ENCODE results near the gene PNMT.

PNMT gene

DNA sequence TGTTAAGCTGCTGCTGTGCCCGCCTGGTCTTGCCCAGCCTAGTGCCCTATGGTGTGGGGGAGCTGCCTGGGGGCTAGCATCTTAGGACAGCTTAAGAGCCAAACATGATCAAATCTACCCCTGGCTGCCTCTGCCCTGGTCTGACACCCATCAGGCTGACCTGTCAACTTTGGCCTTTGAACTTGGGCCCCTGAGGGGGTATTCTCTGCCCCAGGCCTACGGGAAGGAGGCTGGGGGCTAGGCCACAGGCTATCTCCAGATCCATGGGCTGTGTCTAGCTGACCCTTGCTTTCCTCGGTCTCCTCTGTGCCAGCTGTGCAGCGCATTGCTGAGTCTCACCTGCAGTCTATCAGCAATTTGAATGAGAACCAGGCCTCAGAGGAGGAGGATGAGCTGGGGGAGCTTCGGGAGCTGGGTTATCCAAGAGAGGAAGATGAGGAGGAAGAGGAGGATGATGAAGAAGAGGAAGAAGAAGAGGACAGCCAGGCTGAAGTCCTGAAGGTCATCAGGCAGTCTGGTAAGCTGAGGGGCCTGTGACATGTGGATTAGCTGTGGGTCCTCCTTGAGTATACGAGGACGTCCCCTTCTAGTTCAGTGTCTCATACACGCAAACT lies 34.6 kb upstream of the PNMT start:
- no peak for DNase-seq

- DNase-seq, result peak; percentile 38
Observed at GRCh38 chr17:39634384-39634871, 33.8 kb upstream of the PNMT start.

GRCh38 chr17:39635614-39636176 lies 32.6 kb upstream of the PNMT start:
- DNase-seq, result no peak

DNA sequence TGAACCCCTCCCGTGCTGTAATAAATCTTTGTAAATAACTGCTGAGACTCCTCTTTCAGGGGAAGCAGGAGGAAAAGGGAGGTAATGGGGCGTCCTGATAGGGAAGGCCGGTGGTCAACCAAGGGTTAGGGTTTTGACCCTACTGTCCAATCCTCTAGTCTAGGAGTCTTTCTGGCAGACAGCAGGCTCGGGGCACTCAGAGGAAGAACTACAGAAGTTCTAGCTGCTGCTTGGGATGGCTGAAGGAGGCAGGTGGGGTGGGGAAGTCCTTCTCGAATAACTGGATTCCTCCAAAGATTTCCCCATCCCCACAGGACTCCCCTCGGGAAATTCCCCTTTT lies 31.7 kb upstream of the PNMT start:
- DNase-seq, result no peak

GRCh38 chr17:39636927-39637736 lies 31.1 kb upstream of the PNMT start, which contains the start of gene STARD3:
TSS of gene STARD3 (plus strand) at chr17:39637144. CDS start at chr17:39653532, 16,388 bp downstream.
- DNase-seq, result peak; percentile 85

DNA sequence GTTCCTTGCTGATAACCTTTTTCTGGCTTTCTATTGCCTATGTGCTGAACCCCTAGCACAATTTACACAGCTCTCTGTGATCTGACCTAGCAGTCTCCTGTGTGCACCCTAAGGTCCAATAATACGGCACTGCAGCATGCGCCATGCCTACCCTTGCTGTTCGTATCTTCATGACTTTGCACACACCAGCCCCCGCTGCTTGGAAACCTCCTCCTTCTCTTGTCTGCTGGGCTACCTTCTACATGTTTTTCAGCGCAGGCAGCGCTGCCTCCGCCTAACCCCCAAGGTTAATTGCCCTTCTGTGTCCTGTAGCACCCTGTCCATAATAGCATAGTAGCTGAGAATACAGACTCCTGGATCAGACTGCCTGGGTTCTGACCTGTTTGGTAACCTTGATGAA lies 29.9 kb upstream of the PNMT start:
- no peak for DNase-seq

GRCh38 chr17:39639043-39639442 lies 29.2 kb upstream of the PNMT start:
- DNase-seq, result no peak

DNA sequence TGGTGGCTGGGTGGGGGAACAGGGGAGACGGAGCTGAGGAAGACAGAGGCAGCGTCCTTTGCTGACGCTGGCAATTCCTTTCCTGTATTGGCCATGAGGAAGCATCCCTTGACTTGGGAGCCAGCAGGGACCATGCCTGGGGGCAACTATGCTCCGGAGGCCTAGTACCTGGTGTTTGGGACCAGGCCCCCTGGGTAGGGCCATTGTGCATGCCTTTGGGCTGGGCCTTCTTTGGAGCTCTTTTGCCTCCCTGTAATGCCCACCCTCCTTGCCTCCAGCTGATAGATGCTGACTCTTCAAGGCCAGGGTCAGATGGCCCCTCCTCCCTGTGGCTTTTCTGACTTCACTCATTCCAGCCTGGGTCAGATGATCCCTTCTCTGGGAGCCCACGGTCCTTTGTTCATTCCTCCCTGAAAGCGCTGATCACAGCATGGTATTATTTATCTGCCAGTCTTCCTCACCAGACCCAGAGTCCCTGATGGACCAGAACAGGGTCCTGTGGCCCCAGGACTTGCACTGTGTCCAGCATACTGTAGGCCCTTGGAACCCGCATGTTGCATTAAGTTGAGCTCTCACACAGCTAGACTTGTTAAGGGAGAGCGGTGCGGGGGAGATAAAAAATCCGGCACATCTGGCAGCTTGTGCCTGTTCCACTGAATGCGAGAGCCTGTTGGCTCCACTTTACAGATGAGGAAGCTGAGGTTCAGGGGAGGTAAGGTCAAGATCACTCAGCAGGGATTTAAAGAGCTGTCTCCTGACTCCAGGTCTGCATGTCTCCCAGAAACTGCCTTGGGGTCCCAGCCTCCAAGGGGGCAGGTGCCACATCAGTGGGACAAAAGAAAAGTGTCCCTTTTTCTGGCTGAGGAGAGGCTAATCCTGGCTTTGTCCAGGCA lies 28.4 kb upstream of the PNMT start:
- DNase-seq, result no peak

GRCh38 chr17:39640591-39641031 lies 27.6 kb upstream of the PNMT start:
- DNase-seq, result no peak

GRCh38 chr17:39641097-39641496 lies 27.2 kb upstream of the PNMT start:
- DNase-seq, result no peak

DNA sequence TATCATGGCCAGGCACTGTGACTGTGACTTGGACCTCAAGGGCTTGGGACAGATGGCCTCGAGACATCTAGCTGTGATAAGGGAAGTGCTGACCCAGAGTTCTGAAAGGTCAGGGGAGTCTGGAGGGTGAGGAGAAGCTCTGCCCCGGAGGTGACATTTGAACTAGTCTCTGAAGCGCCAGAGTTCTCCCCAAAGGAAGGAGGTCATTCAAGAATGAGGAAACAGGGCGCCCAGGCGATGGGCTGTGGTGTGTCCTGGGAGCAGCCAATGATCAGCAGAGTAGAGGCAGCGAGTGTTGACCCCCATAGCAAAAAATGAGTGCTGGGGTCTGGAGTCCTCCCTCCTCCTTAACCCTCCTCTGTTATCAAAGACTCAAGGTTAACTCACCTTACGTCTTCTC lies 26.4 kb upstream of the PNMT start:
- no peak for DNase-seq

DNA sequence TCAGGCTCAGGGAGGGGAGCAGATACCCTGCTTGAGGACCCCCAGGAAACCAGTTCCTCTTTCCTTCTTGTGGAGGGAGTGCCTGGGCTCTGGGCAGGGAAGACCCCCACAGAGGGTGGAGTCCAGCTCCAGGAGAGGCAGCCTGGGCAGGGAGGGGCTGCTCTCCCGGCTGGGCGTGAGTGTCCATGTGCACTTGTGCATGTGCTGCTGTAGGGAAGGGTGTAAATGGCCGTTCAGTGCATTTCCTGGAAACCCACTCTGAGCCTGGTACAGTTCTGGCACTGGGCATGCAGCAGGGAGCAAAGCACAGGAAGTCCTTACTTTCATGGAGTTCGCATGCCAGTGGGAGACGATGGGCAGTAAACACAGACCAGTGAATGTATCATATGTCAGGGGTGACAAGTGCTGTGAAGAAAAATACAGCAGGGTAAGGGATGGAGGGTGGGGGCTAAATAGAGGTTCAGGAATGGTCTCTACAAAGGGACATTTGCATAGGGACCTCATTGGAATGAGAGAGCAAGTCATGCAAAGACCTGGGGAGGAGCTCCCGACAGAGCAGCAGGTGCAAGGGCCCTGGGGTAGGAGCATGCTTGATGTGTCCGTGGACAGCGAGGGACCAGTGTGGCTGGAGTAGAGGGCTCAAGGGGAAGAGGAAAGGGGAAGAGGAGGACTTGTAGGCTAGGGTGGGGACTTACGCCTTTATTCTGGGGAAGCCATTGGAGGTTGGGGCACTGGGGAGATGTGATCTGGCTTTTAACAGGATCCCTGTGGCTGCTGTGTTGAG lies 25.8 kb upstream of the PNMT start:
- no peak for DNase-seq

DNA sequence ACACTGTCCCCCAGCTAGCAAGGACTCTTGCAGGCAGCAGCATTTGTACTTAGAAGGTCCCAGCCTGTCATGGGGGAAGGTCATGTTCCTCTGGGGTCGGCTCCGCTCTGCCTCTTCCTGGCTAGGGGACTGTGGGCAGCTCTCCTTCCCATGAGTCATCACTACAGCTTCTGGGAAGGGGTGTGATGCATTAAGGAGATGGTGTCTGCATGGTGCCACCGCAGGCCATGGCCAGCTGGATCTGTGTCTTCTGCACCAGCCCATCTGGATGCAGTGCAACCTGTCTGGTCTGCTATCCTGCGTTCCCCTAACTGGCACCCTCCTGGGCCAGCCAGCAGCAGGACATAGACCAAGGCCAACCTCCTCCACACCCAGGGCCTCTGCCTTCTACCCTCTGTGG lies 25.0 kb upstream of the PNMT start:
- peak; percentile 41 for DNase-seq

DNA sequence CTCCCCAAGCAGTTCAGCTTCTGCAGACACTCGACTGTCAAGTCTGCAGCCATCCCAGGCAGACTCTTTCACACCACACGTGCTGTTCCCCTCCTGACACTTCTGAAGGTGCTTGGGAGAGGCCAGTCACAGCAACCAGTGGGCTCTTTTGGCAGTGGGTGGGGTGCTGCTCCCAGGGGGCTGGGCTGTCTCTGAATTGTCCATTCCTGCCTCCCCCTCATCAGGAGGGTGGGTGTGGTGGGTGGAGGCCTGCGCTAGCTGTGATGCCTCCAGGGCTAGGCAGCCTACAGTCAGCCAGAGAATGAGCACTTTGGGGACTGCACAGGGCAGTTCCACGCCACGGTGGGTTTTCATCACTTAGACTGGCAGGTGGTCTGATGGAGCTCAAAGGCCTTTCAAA lies 21.0 kb upstream of the PNMT start:
- no peak for DNase-seq

GRCh38 chr17:39648616-39649366 lies 19.5 kb upstream of the PNMT start:
- peak; percentile 67 for DNase-seq

DNA sequence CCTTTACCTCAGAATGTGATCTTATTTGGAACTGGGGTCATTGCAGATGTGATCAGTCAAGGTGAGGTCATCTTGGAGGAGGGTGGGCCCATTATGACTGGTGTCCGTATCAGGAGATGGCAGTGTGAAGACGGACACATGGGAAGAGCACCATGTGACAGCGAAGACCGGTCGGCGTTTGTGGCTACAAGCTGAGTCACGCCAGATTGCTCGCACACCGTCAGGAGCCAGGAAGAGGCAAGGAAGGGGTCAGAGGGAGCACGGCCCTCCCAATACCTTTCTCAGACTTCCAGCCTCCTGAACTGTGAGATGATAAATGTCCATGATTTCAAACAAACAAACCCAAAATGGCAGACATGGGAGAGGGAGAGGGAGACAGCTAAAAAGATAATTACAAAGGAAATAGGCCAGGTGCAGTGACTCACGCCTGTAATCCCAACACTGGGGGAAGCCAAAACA lies 18.1 kb upstream of the PNMT start:
- DNase-seq, result no peak

GRCh38 chr17:39651923-39652586 lies 16.2 kb upstream of the PNMT start:
- DNase-seq, result no peak

DNA sequence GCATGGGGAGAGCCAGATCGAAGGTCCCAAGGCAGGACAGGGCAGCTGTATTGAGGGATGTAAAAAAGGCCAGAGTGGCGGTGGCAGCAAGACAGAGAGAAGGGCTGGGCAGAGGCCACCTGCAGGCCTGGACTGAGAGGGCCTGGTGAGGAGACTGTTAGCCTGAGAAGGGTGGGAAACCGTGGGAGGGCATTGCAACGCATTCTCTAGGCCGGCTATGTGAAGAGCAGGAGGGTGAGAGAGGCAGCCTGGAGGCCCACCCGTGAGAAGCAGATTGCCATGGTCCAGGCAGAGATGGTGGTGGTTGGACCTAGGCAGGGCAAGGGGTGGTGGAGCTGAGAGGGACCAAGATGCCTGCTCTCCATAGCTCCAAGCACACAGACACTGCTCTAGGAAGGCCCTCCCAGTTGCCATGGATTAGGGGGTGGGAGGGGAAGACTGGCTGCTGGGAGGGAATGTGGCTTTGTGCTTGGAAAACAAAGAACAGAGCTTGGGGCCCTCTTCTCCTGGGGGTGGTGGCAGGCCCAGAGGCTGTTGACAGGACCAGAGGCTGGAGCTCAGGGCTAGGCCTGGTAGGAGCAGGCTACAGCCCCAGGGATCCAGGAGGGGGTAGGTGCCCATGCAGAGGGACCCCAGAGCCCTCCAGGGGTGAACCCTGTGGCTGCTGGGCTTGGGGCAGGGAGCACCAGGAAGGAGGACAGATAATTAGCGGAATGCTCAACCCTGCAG lies 15.5 kb upstream of the PNMT start:
- no peak for DNase-seq

DNA sequence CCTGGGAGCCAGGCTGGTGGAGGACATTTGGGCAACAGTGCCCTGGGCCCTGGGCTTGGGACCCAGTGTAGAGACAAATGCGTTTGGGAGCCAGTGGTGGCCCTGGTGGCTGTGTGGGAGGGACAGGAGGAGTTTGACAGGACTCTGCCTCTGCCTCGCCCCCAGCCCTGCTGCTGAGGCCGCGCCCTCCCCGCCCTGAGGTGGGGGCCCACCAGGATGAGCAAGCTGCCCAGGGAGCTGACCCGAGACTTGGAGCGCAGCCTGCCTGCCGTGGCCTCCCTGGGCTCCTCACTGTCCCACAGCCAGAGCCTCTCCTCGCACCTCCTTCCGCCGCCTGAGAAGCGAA lies 15.0 kb upstream of the PNMT start:
- no peak for DNase-seq

GRCh38 chr17:39653662-39654331 lies 14.5 kb upstream of the PNMT start:
- peak; percentile 35 for DNase-seq

Data from fibroblast of skin of right biceps (primary cell).